OCI-M2 (cell line): ENCODE measurements around the gene STYXL1.

Experiments
- DNase-seq: peaks from one replicate; lab custom pipeline; 2025; ENCODE audit not compliant: unreplicated experiment; lab: John Stamatoyannopoulos, UW

The STYXL1 gene

DNA sequence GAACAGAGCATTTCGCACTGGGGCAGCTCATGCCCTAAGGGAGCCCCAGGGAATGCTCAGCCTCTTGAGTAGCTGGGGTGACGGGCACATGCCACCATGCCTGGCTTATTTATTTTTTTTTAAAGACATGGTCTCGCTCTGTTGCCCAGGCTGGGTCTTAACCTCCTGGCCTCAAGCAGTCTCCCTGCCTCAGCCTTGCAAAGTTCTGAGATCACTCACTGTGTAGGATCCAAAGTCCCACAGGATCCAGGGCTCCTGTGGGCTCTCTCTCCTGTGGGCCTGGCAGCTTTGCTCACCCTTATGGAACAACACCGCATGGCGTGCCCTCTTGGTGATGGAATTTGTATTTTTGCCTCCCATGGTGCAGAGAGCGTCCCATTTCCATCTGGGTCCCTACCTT is 87.4 kb downstream of the STYXL1 start:
- DNase-seq, result no peak

DNA sequence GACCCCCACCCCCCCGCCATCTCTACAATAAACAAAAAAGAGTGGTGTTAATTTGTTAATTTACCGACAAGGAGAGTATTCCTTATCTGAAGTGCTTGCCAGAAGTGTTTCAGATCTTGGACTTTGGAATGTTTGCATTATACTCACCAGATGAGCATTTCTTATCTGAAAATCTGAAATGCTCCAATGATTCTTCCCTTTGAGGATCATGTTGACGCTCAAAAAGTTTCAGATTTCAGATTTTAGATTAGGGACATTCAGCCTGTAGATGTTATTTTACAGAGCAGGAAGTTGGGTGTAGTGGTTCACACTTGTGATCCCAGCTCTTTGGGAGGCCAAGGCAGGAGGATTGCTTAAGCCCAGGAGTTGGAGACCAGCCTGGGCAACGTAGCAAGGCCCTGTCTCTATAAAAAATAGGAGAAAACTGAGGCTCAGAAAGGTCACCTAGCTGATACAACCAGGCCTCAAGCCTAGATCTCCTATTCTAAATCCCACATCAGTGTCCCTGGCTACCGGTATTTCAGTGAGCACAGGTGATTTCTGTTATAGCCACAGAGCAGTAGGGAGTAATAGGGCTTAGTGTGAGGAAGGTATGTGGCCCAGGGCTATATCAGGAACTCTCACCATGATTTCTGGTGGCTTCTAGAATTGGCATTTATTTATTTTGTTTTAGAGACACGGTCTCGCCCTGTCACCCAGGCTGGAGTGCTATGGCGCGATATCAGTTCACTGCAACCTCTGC is 88.8 kb downstream of the STYXL1 start:
- no peak for DNase-seq

- DNase-seq, result no peak
Observed at GRCh38 chr7:75957021-75957736, 90.6 kb downstream of the STYXL1 start.

DNA sequence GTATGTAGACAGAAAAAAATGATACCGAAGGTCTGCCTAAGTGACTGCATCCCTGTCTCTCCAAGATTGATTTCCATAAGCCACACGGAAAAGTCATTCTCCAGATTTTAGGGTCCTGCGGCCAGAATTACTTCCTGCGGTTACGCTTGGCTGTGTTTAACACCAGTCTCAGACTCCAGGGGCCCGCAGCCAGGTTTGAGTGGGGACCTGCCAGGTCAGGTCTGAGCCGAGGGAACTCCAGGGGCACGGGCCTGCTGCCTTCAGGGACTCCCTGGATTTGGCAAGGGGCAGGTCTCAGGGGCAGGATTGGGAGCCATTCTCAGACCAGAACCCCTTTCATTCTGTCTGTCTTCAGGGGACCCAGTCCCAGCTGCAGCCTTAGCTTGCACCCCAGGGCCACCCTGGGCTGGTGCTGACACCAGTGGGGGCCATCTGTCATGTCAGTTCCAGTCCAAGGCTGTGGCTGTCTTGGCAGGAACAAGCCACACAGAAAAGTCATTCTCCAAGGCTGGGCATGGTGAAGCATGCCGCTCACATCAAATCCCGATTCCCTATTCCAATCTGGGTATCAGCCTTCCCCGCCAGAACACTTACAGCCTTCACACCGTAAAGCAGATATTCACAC is 92.4 kb downstream of the STYXL1 start:
- DNase-seq, result no peak

DNA sequence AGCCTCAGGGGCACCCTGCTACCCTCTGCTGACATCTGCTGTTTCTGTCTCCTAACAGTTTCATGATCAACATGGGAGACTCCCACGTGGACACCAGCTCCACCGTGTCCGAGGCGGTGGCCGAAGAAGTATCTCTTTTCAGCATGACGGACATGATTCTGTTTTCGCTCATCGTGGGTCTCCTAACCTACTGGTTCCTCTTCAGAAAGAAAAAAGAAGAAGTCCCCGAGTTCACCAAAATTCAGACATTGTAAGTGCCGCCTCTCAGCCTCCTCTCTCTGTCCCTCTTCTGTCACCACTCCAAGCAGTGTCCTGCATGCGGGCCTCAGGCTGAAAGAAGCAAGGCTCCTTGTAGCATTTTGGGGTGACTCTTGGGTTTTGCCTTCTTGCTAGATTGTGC is 93.9 kb downstream of the STYXL1 start:
- DNase-seq, result no peak

DNA sequence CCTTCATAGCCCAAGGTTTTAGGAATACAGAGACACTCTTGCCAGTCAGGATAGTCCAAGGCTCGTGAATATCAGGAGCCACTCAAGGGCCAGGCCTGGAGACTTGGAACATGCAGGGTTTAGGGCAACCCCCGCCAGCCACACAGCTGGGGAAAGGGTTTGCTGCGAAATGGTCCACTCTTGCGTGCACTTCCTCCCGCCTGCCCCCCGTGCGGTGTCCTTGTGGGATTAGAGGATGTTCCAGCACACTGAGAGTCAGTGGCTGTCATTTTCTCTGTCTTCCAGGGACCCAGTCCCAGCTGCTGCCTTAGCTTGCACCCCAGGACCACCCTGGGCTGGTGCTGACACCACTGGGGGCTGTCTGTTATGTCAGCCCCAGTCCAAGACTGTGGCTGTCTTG is 94.4 kb downstream of the STYXL1 start:
- DNase-seq, result no peak

DNA sequence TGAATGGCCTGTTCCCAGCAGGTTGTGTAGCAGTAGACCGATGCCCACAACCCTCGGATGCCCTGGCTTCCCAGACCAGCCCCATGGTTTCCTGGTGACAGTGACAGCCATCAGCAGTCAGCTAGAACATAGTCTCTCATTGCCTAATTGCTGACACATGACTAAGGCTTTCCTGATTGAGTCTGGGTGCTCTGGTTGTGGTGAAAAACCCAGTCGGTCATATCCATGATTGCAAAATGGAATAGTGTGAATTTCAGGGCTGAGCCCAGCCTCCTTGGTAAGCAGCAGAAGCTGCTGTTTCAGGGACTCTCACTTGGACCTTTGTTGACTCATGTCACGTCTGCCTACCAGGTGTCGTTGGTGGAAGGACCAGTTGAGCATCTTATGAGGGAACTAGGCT is 96.3 kb downstream of the STYXL1 start:
- no peak for DNase-seq

GRCh38 chr7:75950111-75950681 is 97.6 kb downstream of the STYXL1 start:
- no peak for DNase-seq

DNA sequence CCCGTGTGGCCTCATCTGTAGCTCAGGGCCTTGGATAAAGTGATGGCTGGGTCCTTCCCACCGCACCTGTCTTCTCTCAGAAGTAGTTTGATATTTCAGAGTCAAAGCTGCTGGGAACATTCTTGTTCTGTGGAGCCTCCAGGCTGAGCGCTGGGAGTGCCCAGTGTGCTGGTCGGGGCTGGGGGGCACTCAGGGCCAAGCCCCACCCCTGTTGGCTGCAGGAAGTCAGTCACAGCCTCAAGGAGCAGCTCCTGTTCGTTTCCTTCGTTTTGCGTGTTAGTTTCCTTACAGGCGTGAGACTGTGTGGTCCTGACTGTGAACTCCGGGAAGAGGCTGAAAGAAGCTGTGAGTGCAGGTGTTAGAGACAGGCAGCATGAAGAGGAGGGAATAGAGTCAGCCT is 99.6 kb downstream of the STYXL1 start:
- DNase-seq, result no peak
